Pancreas (tissue), 10 donors: ENCODE results near the gene AP5S1. TPM values are rescaled to one million over a fixed set of nuclear protein-coding genes. Genes with fewer than 3 reads are reported as not detected.

Experiments
- ATAC-seq, 4 donors: fragments of 200-7000 bp; cut with Tn5 transposase; one replicate each; pipeline versions ENCODE4 v1.8.0 to v1.9.1; 2020; ENCODE audit warnings: mild to moderate bottlenecking in 4 of 4, moderate library complexity in 4 of 4
- DNase-seq, 6 donors: peaks; one replicate each; pipeline ENCODE4 v3.0.0-alpha.2; 2020
- FAIRE-seq: peaks from 2 replicates; lab custom pipeline; 2012; peaks lifted over from hg19 to GRCh38; lab: Jason Lieb, UNC
- H3K27ac ChIP-seq, 4 donors: fragments of 200-600 bp; sonication (generic); 1 replicate in 3 of 4; 2 replicates in 1 of 4; pipeline versions ENCODE4 v1.5.0 to v1.8.0; 2020
- H3K27me3 ChIP-seq, 4 donors: fragments of 200-600 bp; one replicate each; pipeline ENCODE4 v1.8.0; 2021
- H3K36me3 ChIP-seq, 3 donors: fragments of 200-600 bp; sonication (generic) in 1 of 3; one replicate each; pipeline versions ENCODE4 v1.5.0 to v1.8.0; 2020 to 2021
- H3K4me1 ChIP-seq, 3 donors: fragments of 200-600 bp; one replicate each; pipeline ENCODE4 v1.8.0; 2021
- H3K4me3 ChIP-seq, 4 donors: fragments of 200-600 bp; sonication (generic) in 2 of 4; one replicate each; pipeline versions ENCODE4 v1.5.0 to v1.8.0; 2020 to 2021
- H3K9me3 ChIP-seq, 4 donors: fragments of 200-600 bp; one replicate each; pipeline ENCODE4 v1.8.0; 2021
- CTCF ChIP-seq, 4 donors: fragments of 200-600 bp; sonication (generic) in 3 of 4; IDR thresholded peaks; one replicate each; pipeline versions ENCODE4 v1.5.0 to v1.8.0; 2021; ENCODE audit warnings: antibody characterized with exemption in 4 of 4
- WGBS, 2 donors: extraction: QIAGEN DNeasy Blood & Tissue Kit; methylation state at CpG; one replicate each; pipeline ENCODE4 v1.1.7; 2013; 5-methylcytosine and 5-hydroxymethylcytosine counted together
- intact Hi-C, 3 donors: fragments of 100-400 bp; cut with DNase I; formaldehyde crosslinking; loops; one replicate each; pipeline versions ENCODE4 v1.11.1 to v1.14.2; 2022
- polyA plus RNA-seq, 2 donors: library from polyadenylated mRNA; stranded (reverse); fragments of 200-250 nt; gene quantifications; one replicate each; pipeline ENCODE4 v1.2.3, GENCODE V29; 2013
- total RNA-seq, 6 donors: library from RNA; stranded (reverse); fragmentation: NEBNext Ultra II Directional in 4 of 6; extraction: Animal tissue kit (Norgen Biotek cat#: 25700) in 4 of 6; gene quantifications; one replicate each; pipeline versions ENCODE4 v1.2.1 to v1.2.4, GENCODE V29; 2021 to 2023
- donor health status: healthy with polysubstance abuse.
- donor health status: DM: no; HTN: no; CAD: no; lungs with moderate emphysema.
- donor health status: DM: no; HTN: no; CAD: no.
- donor health status: control.
- donor health status: control.
- donor health status: Bipolar disorder and iron deficiency.
- donor health status: DM: yes; HTN: yes; CAD: no.
- donor health status: DM: no; HTN: no; CAD: no.
- donor health status: DM: no; HTN: no; CAD: no.
- donor health status: DM: yes; HTN: yes; CAD: no.

Gene AP5S1
- total and polyA plus RNA-seq, 8 donors: 4.7 to 7.9 (median 6.8) TPM

GRCh38 chr20:3876000-3876399 lies 55.7 kb downstream of the AP5S1 start:
- Histone ChIP-seq H3K27ac (no peak overlapping the region), H3K4me1 (no peaks in the 10 kb centered on the region), H3K36me3 (no peaks in the 10 kb centered on the region), H3K4me3 (no peak overlapping the region), H3K9me3 (no peaks in the 10 kb centered on the region), H3K27me3 (no peaks in the 10 kb centered on the region)
- intact Hi-C loops: no loop called here
- WGBS, 2 donors: 76 to 83% methylated on average over 1 of the region's 1 CpG
- TF ChIP-seq CTCF (IDR thresholded peaks at IDR 0.05): no peak
- no peak for DNase-seq
- ATAC-seq: no peak
- FAIRE-seq: no peak

- no peak for FAIRE-seq
- Histone ChIP-seq H3K4me1 (no peaks in the 10 kb centered on the region), H3K27ac (no peak overlapping the region), H3K9me3 (no peaks in the 10 kb centered on the region), H3K36me3 (no peaks in the 10 kb centered on the region), H3K27me3 (no peaks in the 10 kb centered on the region), H3K4me3 (no peak overlapping the region)
- no peak for ATAC-seq
- no peak for DNase-seq
- intact Hi-C loops: no loop called here
- TF ChIP-seq CTCF (IDR thresholded peaks at IDR 0.05): no peak
Observed at GRCh38 chr20:3876676-3877075, 56.3 kb downstream of the AP5S1 start.

Other genes with a start within 250 kb of the AP5S1 start
- not detected for gene GFRA4, start 157.1 kb upstream of the AP5S1 start, total RNA-seq
- gene GFRA4, start 157.1 kb upstream of the AP5S1 start, polyA plus RNA-seq: not detected
- gene ADAM33, start 138.5 kb upstream of the AP5S1 start, total RNA-seq: 1 to 10 TPM in 3 of 6 donors, under 1 TPM in 3; 0.67 to 5.7 (median 1.8) TPM
- gene ADAM33, start 138.5 kb upstream of the AP5S1 start, polyA plus RNA-seq: 10 to 100 TPM; 17.3 to 20.9 TPM
- gene SIGLEC1, start 107.9 kb upstream of the AP5S1 start, total RNA-seq: 1 to 10 TPM in 3 of 6 donors, under 1 TPM in 3; 0.09 to 3.7 (median 1.6) TPM
- gene SIGLEC1, start 107.9 kb upstream of the AP5S1 start, polyA plus RNA-seq: 1 to 10 TPM; 1.0 to 2.5 TPM
- gene HSPA12B, start 87.9 kb upstream of the AP5S1 start, total RNA-seq: 1 to 10 TPM in 5 of 6 donors, under 1 TPM in 1; 0.55 to 3.1 (median 1.3) TPM
- gene HSPA12B, start 87.9 kb upstream of the AP5S1 start, polyA plus RNA-seq: 1 to 10 TPM; 4.0 to 6.0 TPM
- 10 to 100 TPM in 3 of 6 donors, 1 to 10 TPM in 3; 5.0 to 13.0 (median 10.0) TPM for gene ADISSP, start 52.8 kb upstream of the AP5S1 start, total RNA-seq
- 10 to 100 TPM; 14.2 to 16.0 TPM for gene ADISSP, start 52.8 kb upstream of the AP5S1 start, polyA plus RNA-seq
- gene SPEF1, start 39.1 kb upstream of the AP5S1 start, total RNA-seq: under 1 TPM; 0.20 to 0.55 (median 0.40) TPM
- gene SPEF1, start 39.1 kb upstream of the AP5S1 start, polyA plus RNA-seq: 1 to 10 TPM; 1.7 TPM
- gene CENPB, start 33.8 kb upstream of the AP5S1 start, total RNA-seq: 10 to 100 TPM; 30.2 to 46.5 (median 39.3) TPM
- 10 to 100 TPM; 34.0 to 44.2 TPM for gene CENPB, start 33.8 kb upstream of the AP5S1 start, polyA plus RNA-seq
- gene CDC25B, start 24.2 kb upstream of the AP5S1 start, total RNA-seq: 10 to 100 TPM in 2 of 6 donors, 1 to 10 TPM in 4; 3.7 to 13.5 (median 5.0) TPM
- gene CDC25B, start 24.2 kb upstream of the AP5S1 start, polyA plus RNA-seq: 10 to 100 TPM; 24.4 to 28.8 TPM
- 10 to 100 TPM; 17.2 to 25.1 (median 21.6) TPM for gene MAVS, start 26.3 kb downstream of the AP5S1 start, total RNA-seq
- 10 to 100 TPM in 1 of 2 donors, 1 to 10 TPM in 1; 9.5 to 20.5 TPM for gene MAVS, start 26.3 kb downstream of the AP5S1 start, polyA plus RNA-seq
- 10 to 100 TPM; 10.1 to 18.0 (median 12.5) TPM for gene PANK2, start 68.8 kb downstream of the AP5S1 start, total RNA-seq
- gene PANK2, start 68.8 kb downstream of the AP5S1 start, polyA plus RNA-seq: 10 to 100 TPM; 14.6 to 23.4 TPM
- 10 to 100 TPM in 2 of 6 donors, 1 to 10 TPM in 4; 2.7 to 13.6 (median 5.7) TPM for gene RNF24, start 195.0 kb downstream of the AP5S1 start, total RNA-seq
- 1 to 10 TPM; 1.6 to 2.4 TPM for gene RNF24, start 195.0 kb downstream of the AP5S1 start, polyA plus RNA-seq